GM21381 (cell line): Measurements from ENCODE around the gene HIF3A.
"Not testable (repeated sequence)": the region's sequence is repeated elsewhere in the genome, so short reads cannot be mapped to it uniquely, and the experiment has no call there.

ENCODE experiments used
- ATAC-seq: cut with Tn5 transposase; IDR thresholded peaks from one replicate; pipeline ENCODE4 v1.9.1; 2021; ENCODE audit warnings: mild to moderate bottlenecking, moderate library complexity; ENCODE audit not compliant: unreplicated experiment

Gene HIF3A

GRCh38 chr19:46355234-46356148 is 58.6 kb downstream of the HIF3A start:
- ATAC-seq, result no peak

GRCh38 chr19:46356149-46357055 is 59.6 kb downstream of the HIF3A start:
- no peak for ATAC-seq

- no peak for ATAC-seq
These were observed 61.2 kb downstream of the HIF3A start for GRCh38 chr19:46357846-46358583.

- ATAC-seq, result no peak
These were observed 65.1 kb downstream of the HIF3A start for GRCh38 chr19:46361915-46362314.

GRCh38 chr19:46364359-46364758 is 67.5 kb downstream of the HIF3A start:
- ATAC-seq, result no peak

- ATAC-seq, result no peak
These were observed 68.7 kb downstream of the HIF3A start for GRCh38 chr19:46365561-46365960.

- ATAC-seq, result no peak
These were observed 69.9 kb downstream of the HIF3A start for GRCh38 chr19:46366620-46367292.

GRCh38 chr19:46367426-46367825 is 70.6 kb downstream of the HIF3A start:
- no peak for ATAC-seq

- ATAC-seq, result no peak
These were observed 71.3 kb downstream of the HIF3A start for GRCh38 chr19:46368116-46368515.

- ATAC-seq, result no peak
These were observed 73.0 kb downstream of the HIF3A start for GRCh38 chr19:46369817-46370216.

GRCh38 chr19:46371371-46371901 is 74.6 kb downstream of the HIF3A start:
- no peak for ATAC-seq

GRCh38 chr19:46372901-46373490 is 76.2 kb downstream of the HIF3A start:
- no peak for ATAC-seq

- no peak for ATAC-seq
These were observed 76.9 kb downstream of the HIF3A start for GRCh38 chr19:46373491-46374359.

GRCh38 chr19:46374536-46375475 is 78.0 kb downstream of the HIF3A start:
- no peak for ATAC-seq

GRCh38 chr19:46375476-46376067 is 78.7 kb downstream of the HIF3A start:
- ATAC-seq, result not testable (repeated sequence)

- ATAC-seq, result no peak
These were observed 79.7 kb downstream of the HIF3A start for GRCh38 chr19:46376241-46377153.
